ENCODE measurements around the gene TUFM.
"Not testable (repeated sequence)": the region's sequence is repeated elsewhere in the genome, so short reads cannot be mapped to it uniquely, and the experiment has no call there.

TUFM gene

DNA sequence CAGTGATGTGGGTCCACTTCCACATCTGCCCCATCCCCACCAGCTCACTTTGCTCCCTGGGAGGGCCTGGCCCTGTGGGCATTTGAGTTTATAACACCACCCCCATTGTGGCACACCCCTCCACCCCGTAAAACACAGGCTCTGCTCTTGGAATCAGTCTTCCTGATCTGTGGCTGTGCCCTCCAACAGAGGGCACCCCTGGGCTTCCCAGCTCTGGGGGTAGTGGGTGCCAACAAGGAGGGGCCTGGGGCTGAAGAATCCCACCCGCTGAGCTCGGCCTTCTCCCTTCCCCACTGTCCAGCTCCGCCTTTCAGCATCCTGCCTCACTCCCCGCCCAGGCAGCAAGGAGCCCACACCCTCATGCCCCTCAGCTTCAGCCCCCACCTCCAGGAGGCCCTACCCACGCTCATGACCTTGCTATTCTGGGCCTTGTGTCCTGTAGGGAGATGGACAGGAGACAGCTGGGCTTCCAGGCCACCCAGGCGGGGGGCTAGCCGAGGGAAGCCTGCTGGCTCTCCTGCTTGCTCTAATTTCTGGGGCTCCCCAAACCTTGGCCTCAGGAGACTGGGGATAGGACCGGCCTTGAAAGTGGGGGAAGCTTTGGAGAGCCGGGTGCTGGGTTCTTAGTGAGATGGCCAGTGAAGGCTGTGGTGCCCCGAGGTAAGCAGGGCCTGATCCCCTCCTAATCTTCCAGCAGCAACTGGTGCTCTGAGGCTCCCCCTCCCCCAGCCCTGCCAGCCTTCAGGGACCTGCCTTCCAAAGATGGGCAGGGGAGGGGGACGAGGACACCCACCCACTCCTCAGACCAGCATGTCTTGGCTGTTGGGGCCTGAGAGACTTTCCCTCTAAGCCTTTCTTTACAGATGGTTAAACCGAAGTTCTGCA, 29.2 kb upstream of the TUFM start:
- no peak for DNase-seq

DNA sequence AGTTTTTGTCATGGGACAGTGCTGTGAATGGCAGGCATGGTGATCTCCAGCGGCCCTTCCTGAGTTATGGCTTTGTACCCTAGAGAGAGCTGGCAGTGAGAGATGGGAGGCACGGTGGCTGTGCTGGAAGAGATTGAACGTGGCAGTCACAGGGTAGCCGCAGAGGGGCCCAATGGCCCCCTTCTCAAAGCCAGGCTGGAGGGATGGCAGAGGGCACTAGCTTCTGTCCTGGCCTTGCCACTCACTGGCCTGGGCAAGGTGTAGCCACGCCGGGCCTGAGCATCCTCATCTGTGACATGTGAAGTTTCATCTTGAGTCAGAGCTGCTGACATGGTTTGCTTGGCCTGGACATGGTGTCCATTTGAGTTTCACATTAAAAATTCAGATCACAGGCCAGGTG, 28.3 kb upstream of the TUFM start:
- DNase-seq = no peak

DNA sequence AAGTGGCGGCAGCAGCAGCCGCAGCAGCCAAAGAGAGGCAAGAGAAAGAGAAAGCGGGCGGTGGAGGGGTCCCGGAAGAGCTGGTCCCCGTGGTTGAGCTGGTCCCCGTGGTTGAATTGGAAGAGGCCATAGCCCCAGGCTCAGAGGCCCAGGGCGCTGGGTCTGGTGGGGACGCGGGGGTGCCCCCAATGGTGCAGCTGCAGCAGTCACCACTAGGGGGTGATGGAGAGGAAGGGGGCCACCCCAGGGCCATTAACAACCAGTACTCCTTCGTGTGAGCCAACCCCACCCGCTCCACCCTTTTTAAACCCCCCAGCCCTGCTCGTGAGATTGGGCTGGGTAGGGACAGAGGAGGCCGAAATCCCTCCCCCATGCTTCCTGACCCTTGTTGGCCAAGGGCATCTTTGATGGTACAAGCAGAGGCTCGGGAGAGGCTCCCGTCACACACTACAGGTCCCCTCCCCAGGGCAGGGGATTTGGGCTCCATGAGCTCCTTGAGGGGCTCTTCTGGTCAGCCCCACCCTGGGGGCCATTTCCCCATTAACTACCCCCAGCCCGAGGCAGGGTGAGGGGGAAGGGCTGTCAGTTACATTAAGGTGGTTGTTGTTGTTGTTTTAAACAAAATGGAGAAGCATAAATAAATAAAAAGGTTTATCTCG, 27.5 kb upstream of the TUFM start:
- DNase-seq = peak; percentile 60

DNA sequence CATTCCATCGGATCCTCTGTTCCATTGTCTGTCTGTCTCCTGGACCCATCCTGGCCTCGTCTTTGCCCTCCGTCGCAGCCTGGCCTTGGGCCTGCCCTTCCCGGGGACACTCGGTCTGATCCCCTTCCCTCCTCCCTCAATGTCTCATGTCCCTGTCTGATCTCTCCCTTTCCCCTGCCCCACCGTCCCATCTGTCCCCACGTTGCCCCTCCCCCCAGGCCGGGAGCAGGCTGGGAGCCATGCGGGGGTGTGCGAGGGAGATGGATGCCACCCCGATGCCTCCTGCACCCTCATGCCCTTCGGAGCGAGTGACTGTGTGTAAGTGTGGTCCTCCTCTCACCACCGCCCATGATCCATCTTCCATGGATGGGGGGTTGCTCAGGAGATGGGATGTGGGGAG, 26.8 kb upstream of the TUFM start:
- no peak for DNase-seq

DNA sequence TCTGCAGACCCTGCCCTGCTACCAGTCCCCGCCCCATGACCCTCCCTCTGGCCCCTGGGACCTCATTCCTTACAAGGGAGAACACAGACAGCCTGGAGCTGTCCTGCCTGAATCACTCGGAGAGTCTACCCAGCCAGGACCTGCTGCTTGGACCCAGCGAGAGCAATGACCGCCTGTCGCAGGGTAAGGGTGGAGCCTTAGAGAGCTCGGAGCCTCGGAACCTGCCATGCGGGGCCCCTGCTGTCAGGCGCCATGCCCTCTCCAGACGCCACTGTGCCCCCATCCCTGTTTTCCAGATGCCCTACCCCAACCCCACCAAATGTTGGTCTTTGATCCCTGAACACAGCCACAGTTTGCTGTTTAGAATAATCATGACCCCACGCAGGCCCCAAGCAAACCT, 23.1 kb upstream of the TUFM start:
- DNase-seq = no peak

DNA sequence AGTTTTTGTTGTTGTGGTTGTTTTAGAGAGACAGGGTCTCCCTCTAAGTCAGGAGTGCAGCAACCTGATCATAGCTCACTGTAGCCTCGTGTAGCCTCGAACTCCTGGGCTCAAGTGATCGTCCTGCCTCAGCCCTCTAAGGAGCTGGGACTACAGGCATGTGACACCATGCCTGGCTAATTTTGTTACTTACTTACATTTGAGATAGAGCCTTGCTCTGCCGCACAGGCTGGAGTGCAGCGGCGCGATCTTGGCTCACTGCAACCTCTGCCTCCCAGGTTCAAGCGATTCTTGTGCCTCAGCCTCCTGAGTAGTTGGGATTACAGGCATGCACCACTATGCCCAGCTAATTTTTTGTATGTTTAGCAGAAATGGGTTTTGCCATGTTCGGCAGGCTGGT, 21.5 kb upstream of the TUFM start:
- DNase-seq = not testable (repeated sequence)

DNA sequence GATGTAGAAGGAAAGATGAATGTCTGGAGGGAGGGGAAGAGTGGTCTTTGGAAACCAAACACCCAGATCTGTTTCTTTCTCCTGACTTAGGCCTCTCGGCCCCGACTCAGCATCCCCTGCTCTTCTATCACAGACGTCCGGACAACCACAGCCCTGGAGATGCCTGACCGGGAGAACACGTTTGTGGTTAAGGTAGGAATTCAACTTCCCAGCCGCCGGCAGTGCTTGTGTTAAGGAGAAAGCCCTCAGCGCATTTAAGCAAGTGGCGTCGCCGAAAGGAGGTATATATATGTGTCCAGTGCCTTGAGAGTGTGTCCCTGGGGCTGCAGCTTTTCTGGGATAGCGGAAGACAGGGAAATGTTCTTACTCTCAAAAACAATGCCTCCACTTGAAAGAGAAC, 21.1 kb upstream of the TUFM start:
- no peak for DNase-seq

DNA sequence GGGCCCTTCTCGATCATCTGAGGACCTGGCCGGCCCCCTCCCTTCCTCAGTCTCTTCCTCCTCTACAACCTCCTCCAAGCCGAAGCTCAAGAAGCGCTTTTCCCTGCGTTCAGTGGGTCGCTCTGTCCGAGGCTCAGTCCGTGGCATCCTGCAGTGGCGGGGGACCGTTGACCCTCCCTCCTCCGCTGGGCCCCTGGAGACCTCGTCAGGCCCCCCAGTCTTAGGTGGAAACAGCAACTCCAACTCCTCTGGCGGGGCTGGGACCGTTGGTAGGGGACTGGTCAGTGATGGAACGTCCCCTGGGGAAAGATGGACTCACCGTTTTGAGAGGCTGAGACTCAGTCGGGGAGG, 20.3 kb upstream of the TUFM start:
- DNase-seq = no peak

DNA sequence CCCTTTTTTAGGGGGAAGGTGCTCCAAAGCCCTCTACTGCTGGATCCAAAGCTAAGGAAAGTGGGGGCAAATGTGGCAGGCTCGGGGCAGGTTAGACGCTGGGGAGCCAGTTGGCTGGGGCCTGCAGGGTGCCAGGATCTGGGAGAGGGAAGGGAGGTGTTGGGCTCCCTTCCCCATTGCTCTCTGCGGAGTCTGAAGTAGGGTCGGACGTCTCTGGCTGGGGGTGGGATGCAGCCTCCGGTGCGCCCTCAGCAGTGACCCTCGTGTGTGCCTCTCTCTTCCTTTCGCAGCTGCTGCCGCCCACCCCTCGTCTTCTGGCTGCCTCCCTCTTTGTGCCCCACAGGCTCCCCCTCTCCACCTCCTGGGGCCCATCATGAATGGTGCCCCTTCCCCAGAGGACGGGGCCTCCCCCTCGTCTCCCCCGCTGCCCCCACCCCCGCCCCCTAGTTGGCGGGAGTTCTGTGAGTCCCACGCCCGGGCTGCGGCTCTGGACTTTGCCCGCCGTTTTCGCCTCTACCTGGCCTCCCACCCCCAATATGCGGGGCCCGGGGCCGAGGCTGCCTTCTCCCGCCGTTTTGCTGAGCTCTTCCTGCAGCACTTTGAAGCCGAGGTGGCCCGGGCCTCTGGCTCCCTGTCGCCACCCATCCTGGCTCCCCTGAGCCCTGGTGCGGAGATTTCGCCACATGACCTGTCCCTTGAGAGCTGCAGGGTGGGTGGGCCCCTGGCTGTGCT, 19.7 kb upstream of the TUFM start:
- DNase-seq = no peak

DNA sequence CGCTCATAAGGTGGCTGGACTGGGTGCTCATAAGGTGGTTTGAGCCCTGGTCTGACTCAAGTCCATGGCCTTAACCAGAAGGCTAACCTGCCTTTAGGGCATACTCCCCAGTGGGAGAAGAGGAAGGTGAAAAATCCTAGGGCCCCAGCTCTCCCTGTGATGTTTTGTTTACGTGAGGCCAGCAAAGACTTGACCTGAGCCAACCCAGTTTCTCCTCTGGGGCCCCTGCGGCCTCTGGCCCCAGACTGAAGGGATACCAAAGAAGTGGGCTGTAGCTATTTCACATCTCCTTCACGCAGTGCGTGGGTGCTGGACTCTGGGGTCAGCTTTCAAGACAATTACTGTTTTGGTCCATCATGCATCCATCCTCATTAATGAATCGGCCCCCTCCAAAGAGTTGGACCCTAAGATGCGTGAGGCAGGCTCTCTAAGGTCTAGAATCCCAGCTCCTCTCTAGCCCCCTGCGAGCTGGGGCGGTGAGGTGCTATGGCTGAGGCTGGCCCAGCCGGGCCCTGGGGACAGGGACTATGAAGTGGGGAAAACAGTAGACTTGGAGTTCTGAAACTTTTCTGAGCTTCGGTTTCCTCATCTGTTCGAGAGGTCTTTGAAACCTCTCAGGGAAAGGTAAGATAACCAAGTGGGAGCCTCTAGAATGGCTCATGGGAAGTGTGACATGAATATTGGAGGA, 19.0 kb upstream of the TUFM start:
- DNase-seq = no peak

DNA sequence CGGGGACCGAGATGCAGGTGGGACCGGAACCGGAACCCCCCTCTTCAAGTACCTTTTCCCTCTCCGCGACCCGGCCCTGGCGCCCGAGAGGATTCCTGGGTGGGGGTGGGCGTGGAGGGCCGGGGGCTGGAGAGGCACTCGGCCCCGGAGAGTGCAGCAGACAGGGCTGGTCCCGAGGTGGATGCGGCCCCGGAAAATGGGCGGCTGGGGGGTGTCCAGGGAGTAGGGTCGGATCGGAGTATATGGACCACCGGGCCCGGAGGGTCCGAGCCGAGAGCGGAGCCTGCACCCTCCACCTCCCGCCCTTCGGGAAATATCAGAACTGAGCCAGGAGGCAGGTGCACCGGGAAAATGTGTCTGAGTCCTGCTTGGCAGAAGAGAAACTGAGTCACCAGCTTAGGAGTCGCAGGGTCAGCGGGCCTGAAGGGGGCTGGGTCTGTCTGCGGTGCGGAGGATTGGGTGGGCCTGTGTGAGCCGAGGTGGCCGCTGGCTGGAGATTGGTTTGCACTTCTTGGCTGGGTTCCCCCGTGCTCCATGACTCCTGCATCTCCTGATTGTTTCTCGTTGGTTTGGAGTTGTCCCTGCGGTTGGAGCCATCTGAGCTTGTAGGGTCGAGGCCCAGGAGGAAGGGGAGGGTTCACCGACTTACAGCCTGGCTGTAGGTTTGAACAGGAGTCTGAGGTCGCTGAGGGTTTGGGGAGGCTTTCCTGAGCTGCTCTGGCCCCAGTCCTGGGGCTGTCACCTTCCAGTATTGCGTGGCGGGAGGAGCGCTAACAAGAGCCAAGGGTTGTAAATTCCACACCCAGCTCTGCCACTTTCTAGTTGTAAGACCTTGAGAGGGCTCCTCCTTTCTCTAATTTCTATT, 18.0 kb upstream of the TUFM start:
- DNase-seq = peak; percentile 20

DNA sequence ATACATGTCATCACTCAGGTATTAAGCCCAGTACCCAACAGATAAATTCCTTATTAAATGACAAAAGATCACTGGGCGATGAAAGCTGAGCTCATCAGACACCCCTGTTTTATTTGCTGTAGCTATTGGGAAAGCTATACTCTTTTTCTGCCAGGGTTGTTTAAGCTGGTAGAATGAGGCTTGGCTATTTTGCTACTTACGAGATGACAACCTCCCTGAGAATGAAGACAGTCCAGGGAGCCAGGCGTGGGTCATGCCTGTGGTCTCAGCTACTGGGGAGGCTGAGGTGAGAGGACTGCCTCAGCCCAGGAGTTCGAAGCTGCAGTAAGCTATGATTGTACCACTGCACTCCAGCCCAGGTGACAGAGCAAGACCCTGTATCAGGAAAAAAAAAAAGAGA, 13.2 kb upstream of the TUFM start:
- DNase-seq = no peak

DNA sequence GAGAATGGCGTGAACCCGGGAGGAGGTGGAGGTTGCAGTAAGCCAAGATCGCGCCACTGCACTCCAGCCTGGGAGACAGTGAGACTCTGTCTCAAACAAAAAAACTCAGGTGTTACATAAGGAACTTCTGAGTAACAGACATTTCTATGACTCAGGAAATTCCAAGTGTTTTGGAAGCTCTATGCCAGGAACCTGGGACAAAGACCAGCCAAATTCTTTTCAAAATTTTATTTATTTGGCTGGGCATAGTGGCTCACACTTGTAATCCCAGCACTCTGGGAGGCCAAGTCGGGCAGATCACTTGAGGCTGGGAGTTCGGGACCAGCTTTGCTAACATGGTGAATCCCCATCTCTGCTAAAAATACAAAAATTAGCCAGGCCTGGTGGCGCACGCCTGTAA, 12.3 kb upstream of the TUFM start:
- no peak for DNase-seq

DNA sequence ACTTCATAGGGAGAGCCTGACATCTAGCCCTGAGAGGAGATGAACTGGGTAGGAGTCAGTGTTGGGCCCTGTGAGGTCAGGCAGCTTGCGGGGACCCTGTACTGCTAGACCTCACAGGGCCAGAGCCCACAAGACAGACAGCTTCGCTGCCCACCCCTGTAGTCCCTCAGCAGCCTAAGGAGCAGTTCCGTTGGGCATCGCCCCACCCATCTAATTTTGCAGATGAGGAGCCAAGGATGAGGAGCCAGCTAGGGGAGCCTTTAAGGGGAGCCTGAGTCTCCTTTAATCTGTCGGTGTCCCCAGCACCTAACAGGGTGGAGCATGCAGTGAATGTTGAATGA, 755 bp upstream of the TUFM start:
- DNase-seq = no peak

DNA sequence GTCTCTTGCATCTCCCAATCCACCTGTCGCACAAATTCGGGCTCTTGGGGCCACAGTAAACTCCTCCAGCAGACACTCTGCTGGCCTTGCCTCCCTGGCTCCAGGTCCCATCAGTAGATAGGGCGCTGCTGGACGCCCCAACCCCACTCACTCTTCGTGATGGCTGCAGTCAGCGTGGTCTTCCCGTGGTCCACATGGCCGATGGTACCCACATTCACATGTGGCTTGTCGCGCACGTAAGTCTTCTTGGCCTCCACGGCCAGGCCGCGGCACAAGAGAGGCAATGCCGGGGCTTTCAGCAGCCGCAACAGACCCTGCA, 428 bp downstream of the TUFM start:
- no peak for DNase-seq

DNA sequence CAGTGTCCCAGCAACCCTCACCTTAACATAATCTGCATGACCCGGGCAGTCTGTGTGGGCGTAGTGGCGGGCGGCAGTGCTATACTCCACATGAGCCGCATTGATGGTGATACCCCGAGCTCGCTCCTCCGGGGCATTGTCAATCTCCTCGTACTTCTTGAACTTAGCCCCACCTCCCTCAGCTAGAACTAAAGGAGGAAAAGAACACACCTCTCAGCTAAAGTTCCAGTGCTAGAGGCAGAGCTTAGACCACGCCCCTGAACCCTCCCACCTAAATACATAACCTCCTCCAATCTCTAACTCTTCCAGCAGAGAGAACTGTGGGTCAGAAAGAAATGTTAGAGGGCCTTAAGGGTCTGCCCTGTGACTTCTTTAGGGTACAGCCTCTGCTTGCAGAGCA, 855 bp downstream of the TUFM start:
- peak; percentile 64 for DNase-seq

DNA sequence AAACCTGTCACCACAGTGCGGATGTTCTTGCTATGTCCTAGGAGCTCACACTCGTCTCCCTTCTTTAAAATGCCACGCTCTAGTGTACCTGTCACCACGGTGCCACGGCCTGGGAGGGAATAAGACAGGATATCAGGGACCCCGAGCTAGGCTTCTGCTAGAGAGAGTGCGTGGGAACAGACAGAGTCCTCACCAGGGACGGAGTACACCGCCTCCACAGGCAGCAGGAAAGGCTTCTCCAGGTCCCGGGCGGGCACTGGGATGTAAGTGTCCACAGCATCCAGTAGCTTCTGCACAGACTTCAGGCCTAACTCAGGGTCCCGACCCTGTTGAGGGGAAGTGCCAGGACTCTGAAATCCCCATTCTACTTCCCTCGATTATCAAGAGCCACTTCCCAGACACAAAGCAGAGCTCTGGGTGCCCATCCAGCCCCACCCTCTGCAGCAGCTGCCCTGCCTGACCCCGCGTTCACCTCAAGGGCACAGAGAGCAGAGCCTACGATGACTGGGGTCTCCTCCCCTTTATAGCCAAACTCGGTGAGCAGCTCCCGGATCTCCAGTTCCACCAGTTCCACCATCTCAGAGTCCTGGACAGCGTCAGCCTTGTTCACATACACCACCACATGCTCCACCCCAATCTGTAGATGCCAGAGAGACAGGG, 1.8 kb downstream of the TUFM start:
- no peak for DNase-seq

DNA sequence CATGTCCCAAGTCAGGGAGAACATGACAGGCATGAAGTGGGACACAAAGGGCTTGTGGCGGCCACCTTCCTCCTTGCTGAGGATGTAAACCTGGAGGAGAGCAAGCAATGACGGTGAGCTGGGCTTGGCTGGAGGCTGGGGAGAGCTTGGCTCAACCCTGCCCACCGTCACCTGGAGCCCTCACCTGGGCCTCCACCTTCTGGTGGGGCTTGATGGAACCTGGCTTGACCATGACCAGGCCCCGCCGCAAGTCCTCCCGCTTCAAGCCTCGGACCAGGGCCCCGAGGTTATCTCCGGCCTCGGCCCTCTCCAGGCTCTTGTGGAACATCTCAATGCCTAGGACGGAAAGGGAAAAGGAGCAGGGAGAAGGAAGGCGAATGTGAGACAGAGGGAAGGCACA, 2.4 kb downstream of the TUFM start:
- no peak for DNase-seq

DNA sequence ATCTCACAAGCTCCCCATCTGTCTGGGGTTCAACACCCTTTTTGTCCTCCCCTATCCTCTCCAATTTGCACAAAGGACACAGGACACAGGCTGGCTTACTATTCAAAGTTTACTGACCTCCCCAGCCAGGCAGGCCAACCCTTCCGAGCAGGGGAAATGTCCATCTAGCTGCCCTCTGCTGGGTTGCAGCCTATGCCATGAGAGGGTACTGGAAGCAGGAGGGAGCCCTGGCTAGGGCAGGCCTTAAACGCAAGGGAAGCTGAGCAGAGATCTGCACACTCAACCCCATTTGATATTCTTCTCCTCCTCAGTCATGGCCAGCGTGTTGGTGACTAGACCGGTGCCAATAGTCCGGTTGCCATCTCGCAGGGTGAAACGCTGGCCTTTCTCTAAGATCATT, 3.5 kb downstream of the TUFM start:
- DNase-seq = no peak

DNA sequence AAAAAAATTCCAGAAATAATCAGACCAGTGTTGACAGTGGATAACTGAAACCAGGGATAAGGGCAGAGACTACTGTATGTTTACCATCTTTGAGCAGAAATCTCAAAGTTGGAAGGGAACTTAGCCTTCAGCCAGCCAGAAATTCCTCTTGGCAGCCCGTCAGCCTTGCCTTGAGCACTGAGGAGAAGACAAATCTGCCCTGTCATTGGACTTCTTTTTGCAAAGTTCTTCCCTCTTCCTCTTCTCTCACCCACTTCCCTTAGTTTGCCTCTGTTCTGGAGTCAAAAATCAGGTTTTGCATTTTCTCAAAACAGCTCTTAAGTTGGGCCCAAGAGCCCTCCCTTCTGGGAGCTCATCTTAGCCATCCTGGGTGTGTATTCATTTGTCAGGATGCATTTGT, 6.2 kb downstream of the TUFM start:
- no peak for DNase-seq

DNA sequence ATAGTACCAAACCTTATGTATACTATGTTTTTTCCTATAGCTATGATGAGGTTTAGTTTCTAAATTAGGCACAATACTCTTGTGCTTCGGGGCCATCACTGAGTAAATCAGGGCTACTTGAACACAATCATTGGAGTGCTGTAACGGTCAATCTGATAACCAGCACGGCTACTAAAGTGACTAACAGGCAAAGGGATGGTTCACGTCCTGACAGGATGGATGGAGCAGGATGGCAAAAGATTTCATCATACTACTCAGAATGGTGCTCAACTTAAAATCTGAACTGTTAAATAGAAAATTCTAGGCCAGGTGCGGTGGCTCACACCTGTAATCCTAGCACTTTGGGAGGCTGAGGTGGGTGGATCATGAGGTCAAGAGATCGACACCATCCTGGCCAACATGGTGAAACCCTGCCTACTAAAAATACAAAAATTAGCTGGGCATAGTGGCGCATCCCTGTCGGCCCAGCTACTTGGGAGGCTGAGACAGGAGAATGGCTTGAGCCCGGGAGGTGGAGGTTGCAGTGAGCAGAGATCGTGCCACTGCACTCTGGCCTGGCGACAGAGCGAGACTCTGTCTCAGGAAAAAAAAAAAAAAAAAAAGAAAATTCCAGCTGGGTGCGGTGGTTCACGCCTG, 7.0 kb downstream of the TUFM start:
- no peak for DNase-seq

DNA sequence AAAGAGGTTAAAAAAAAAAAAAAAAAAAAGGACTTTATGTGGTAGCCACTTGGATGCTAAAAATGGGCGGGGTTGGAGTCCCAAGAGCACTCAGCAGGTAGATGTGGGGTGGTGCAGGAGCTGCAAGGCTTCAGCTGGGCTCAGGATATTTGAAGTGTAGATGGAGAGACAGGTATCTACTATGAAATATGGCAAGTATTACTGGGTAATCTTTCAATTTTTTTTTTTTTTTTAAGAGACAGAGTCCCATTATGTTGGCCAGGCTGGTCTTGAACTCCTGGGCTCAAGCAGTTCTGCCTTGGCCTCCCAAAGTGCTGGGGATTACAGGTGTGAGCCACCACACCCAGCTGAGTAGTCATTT, 7.6 kb downstream of the TUFM start:
- DNase-seq = no peak
